Body of pancreas (tissue), 4 donors: ENCODE results near the gene TCP11L2.

Source experiments
- CTCF ChIP-seq, 7 experiments: fragments of 450-650 bp in 4 of 7; fragments of 200-600 bp in 3 of 7; sonication (generic) in 3 of 7; IDR thresholded peaks; one replicate each; pipeline ENCODE4 v1.5.1; 2016 to 2019; ENCODE audit warnings: antibody characterized with exemption in 7 of 7
- POLR2A ChIP-seq, 3 donors: fragments of 450-650 bp; IDR thresholded peaks; one replicate each; pipeline ENCODE4 v1.6.1; 2016; ENCODE audit warnings: antibody characterized with exemption in 3 of 3, mild to moderate bottlenecking in 2 of 3

DNA sequence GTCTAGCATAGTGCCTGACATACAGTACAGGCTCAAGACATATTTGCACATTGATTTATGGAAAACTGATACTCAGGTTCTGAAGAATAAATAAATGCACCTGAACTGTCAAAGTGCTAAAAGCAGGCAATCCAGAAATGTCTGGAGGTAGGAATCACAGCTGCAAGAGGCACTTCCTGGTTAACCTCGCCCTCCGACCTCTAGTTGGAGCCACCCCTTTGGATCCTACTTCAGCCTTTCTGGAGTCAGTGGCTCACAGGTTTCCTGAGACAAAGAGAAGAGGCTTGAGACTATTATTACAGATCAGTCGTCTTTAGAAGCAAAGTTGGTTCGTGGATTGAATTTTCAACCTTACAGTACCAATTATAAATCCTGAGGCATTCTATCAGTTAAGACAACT, 13.0 kb downstream of the TCP11L2 start:
- TF ChIP-seq POLR2A (IDR thresholded peaks at IDR 0.05) (no peak), CTCF (IDR thresholded peaks at IDR 0.05) (no peak)
